ENCODE results near the gene KRTAP10-11.
"Not testable (repeated sequence)": the region's sequence is repeated elsewhere in the genome, so short reads cannot be mapped to it uniquely, and the experiment has no call there.

The KRTAP10-11 gene

GRCh38 chr21:44646366-44647221, at the start of gene KRTAP10-11:
Gene KRTAP10-11, plus strand, starts transcription at chr21:44646414. Its CDS starts 45 bp downstream, at chr21:44646459.
- not testable (repeated sequence) for H3K27me3 ChIP-seq (ENCODE audit: insufficient read depth, low read length); H3K9me2 ChIP-seq (ENCODE audit: low read depth, low read length); H3F3A ChIP-seq (ENCODE audit: insufficient read depth, low read length); H2AFZ ChIP-seq (ENCODE audit: low read length); H4K20me1 ChIP-seq (ENCODE audit: insufficient read depth, low read length); H3K4me1 ChIP-seq (ENCODE audit: insufficient read depth, low read length, severe bottlenecking); H3K9ac ChIP-seq (ENCODE audit: low read length); H3K4me2 ChIP-seq (ENCODE audit: low read length); H3K27ac ChIP-seq (ENCODE audit: low read depth, low read length, poor library complexity, severe bottlenecking); H3K79me2 ChIP-seq (ENCODE audit: insufficient read depth, low read length); H3K9me3 ChIP-seq (ENCODE audit: low read length); H3K36me3 ChIP-seq (ENCODE audit: insufficient read depth, low read length); H3K4me3 ChIP-seq (ENCODE audit: low read depth, low read length, poor library complexity, severe bottlenecking)

DNA sequence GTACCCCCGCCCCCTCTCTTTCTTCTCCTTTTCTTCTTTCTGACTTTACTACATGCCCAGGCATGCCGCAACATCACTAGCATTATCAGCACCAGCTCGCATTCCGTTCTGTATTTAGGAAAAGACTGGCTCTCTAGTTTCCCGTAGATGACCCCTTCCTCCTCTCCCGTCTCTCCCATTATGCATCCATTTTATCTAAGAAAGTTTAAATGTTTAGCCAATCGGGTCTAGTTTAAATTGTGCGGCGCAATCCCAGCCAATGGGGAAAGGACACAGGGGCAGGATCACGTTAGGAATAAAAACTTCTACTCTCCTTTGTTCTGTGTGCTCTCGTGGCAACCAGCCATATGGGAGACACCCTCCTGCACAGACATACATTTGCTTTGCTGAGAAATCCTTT, 48.2 kb upstream of the KRTAP10-11 start:
- H3K27ac ChIP-seq (ENCODE audit: low read depth, low read length, poor library complexity, severe bottlenecking) = no peak overlapping the region
- TF ChIP-seq CTCF (IDR thresholded peaks at IDR 0.05; ENCODE audit: low read length) (no peak), EZH2 (IDR thresholded peaks at IDR 0.05; ENCODE audit: borderline replicate concordance, low read length) (no peak)
- no peaks in the 10 kb centered on the region for H3K27me3 ChIP-seq (ENCODE audit: insufficient read depth, low read length)
- H3F3A ChIP-seq (ENCODE audit: insufficient read depth, low read length) = no peaks in the 10 kb centered on the region
- no peak overlapping the region for H3K9ac ChIP-seq (ENCODE audit: low read length)
- H4K20me1 ChIP-seq (ENCODE audit: insufficient read depth, low read length) = no peaks in the 10 kb centered on the region
- H3K9me2 ChIP-seq (ENCODE audit: low read depth, low read length) = no peaks in the 10 kb centered on the region
- no peaks in the 10 kb centered on the region for H3K36me3 ChIP-seq (ENCODE audit: insufficient read depth, low read length)
- H3K4me3 ChIP-seq (ENCODE audit: low read depth, low read length, poor library complexity, severe bottlenecking) = no peak overlapping the region
- H3K79me2 ChIP-seq (ENCODE audit: insufficient read depth, low read length) = no peaks in the 10 kb centered on the region
- H2AFZ ChIP-seq (ENCODE audit: low read length) = no peak overlapping the region
- no peak overlapping the region for H3K4me2 ChIP-seq (ENCODE audit: low read length)
- H3K9me3 ChIP-seq (ENCODE audit: low read length) = no peaks in the 10 kb centered on the region
- H3K4me1 ChIP-seq (ENCODE audit: insufficient read depth, low read length, severe bottlenecking) = no peaks in the 10 kb centered on the region

- no peak overlapping the region for H3K9ac ChIP-seq (ENCODE audit: low read length)
- H3K27ac ChIP-seq (ENCODE audit: low read depth, low read length, poor library complexity, severe bottlenecking) = no peak overlapping the region
- H4K20me1 ChIP-seq (ENCODE audit: insufficient read depth, low read length) = no peaks in the 10 kb centered on the region
- no peaks in the 10 kb centered on the region for H3K9me2 ChIP-seq (ENCODE audit: low read depth, low read length)
- H3F3A ChIP-seq (ENCODE audit: insufficient read depth, low read length) = no peaks in the 10 kb centered on the region
- H3K4me2 ChIP-seq (ENCODE audit: low read length) = no peak overlapping the region
- H3K9me3 ChIP-seq (ENCODE audit: low read length) = no peaks in the 10 kb centered on the region
- H3K4me1 ChIP-seq (ENCODE audit: insufficient read depth, low read length, severe bottlenecking) = no peaks in the 10 kb centered on the region
- H3K36me3 ChIP-seq (ENCODE audit: insufficient read depth, low read length) = no peaks in the 10 kb centered on the region
- H3K27me3 ChIP-seq (ENCODE audit: insufficient read depth, low read length) = no peaks in the 10 kb centered on the region
- no peak overlapping the region for H2AFZ ChIP-seq (ENCODE audit: low read length)
- no peak overlapping the region for H3K4me3 ChIP-seq (ENCODE audit: low read depth, low read length, poor library complexity, severe bottlenecking)
- no peaks in the 10 kb centered on the region for H3K79me2 ChIP-seq (ENCODE audit: insufficient read depth, low read length)
- no peak for TF ChIP-seq CTCF (IDR thresholded peaks at IDR 0.05; ENCODE audit: low read length)
- TF ChIP-seq EZH2 (IDR thresholded peaks at IDR 0.05; ENCODE audit: borderline replicate concordance, low read length) = no peak
Observed at GRCh38 chr21:44599264-44600029, 46.8 kb upstream of the KRTAP10-11 start.

DNA sequence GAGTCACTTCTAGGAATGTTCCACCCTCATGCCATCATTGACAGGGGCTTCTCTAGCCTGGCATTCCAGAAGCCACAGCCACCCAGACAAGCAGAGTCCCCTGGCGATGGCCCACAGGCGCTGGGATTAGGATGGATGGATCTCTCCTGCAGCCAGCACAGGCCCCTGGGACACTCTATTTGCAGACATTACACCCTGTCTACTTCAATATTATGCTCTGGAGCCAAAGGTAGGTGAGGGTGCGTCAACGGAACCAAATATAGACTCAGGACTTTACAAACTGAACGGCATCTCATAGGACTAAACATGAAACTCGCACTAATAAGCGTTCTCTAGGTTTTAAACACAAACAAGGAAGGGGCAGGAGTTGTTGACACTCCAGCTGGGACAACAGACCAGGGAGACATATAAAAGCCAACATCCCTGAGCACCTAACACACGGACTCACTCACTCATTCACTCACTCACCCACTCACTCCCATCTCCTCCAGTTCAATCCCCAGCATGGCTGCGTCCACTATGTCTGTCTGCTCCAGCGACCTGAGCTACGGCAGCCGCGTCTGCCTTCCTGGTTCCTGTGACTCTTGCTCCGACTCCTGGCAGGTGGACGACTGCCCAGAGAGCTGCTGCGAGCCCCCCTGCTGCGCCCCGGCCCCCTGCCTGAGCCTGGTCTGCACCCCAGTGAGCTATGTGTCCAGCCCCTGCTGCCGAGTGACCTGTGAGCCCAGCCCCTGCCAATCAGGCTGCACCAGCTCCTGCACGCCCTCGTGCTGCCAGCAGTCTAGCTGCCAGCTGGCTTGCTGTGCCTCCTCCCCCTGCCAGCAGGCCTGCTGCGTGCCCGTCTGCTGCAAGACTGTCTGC, 45.9 kb upstream of the KRTAP10-11 start, which contains the start of gene KRTAP10-7:
KRTAP10-7 (plus strand) TSS at position 480 of the 861 bp plus-strand sequence; CDS start at position 505, 25 bp downstream.
- not testable (repeated sequence) for H3K79me2 ChIP-seq (ENCODE audit: insufficient read depth, low read length); H3F3A ChIP-seq (ENCODE audit: insufficient read depth, low read length); H3K4me1 ChIP-seq (ENCODE audit: insufficient read depth, low read length, severe bottlenecking); H3K27ac ChIP-seq (ENCODE audit: low read depth, low read length, poor library complexity, severe bottlenecking); H4K20me1 ChIP-seq (ENCODE audit: insufficient read depth, low read length); H3K9ac ChIP-seq (ENCODE audit: low read length); H3K4me3 ChIP-seq (ENCODE audit: low read depth, low read length, poor library complexity, severe bottlenecking); H3K36me3 ChIP-seq (ENCODE audit: insufficient read depth, low read length); H3K4me2 ChIP-seq (ENCODE audit: low read length); H3K9me2 ChIP-seq (ENCODE audit: low read depth, low read length); H2AFZ ChIP-seq (ENCODE audit: low read length); H3K27me3 ChIP-seq (ENCODE audit: insufficient read depth, low read length); H3K9me3 ChIP-seq (ENCODE audit: low read length)

DNA sequence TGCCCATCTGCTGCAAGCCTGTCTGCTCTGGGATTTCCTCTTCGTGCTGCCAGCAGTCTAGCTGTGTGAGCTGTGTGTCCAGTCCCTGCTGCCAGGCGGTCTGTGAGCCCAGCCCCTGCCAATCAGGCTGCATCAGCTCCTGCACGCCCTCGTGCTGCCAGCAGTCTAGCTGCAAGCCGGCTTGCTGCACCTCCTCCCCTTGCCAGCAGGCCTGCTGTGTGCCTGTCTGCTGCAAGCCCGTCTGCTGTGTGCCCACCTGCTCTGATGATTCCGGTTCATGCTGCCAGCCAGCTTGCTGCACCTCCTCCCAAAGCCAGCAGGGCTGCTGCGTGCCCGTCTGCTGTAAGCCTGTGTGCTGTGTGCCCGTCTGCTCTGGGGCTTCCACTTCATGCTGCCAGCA, 45.1 kb upstream of the KRTAP10-11 start:
- not testable (repeated sequence) for H3K9ac ChIP-seq (ENCODE audit: low read length); H3K79me2 ChIP-seq (ENCODE audit: insufficient read depth, low read length); H3K36me3 ChIP-seq (ENCODE audit: insufficient read depth, low read length); H2AFZ ChIP-seq (ENCODE audit: low read length); H3K9me2 ChIP-seq (ENCODE audit: low read depth, low read length); H3K27ac ChIP-seq (ENCODE audit: low read depth, low read length, poor library complexity, severe bottlenecking); H3K4me2 ChIP-seq (ENCODE audit: low read length); H4K20me1 ChIP-seq (ENCODE audit: insufficient read depth, low read length); H3F3A ChIP-seq (ENCODE audit: insufficient read depth, low read length); H3K4me1 ChIP-seq (ENCODE audit: insufficient read depth, low read length, severe bottlenecking); H3K9me3 ChIP-seq (ENCODE audit: low read length); H3K4me3 ChIP-seq (ENCODE audit: low read depth, low read length, poor library complexity, severe bottlenecking); H3K27me3 ChIP-seq (ENCODE audit: insufficient read depth, low read length)

All from OCI-LY1 (cell line).